Pancreas (tissue), 10 donors: ENCODE data around the gene CLASP1. TPM values are rescaled to one million over a fixed set of nuclear protein-coding genes. Genes with fewer than 3 reads are reported as not detected.

Source experiments
- ATAC-seq, 4 donors: fragments of 200-7000 bp; cut with Tn5 transposase; one replicate each; pipeline versions ENCODE4 v1.8.0 to v1.9.1; 2020; ENCODE audit warnings: mild to moderate bottlenecking in 4 of 4, moderate library complexity in 4 of 4
- DNase-seq, 6 donors: peaks; one replicate each; pipeline ENCODE4 v3.0.0-alpha.2; 2020
- FAIRE-seq: peaks from 2 replicates; lab custom pipeline; 2012; peaks lifted over from hg19 to GRCh38; lab: Jason Lieb, UNC
- H3K27ac ChIP-seq, 4 donors: fragments of 200-600 bp; sonication (generic); 1 replicate in 3 of 4; 2 replicates in 1 of 4; pipeline versions ENCODE4 v1.5.0 to v1.8.0; 2020
- H3K27me3 ChIP-seq, 4 donors: fragments of 200-600 bp; one replicate each; pipeline ENCODE4 v1.8.0; 2021
- H3K36me3 ChIP-seq, 3 donors: fragments of 200-600 bp; sonication (generic) in 1 of 3; one replicate each; pipeline versions ENCODE4 v1.5.0 to v1.8.0; 2020 to 2021
- H3K4me1 ChIP-seq, 3 donors: fragments of 200-600 bp; one replicate each; pipeline ENCODE4 v1.8.0; 2021
- H3K4me3 ChIP-seq, 4 donors: fragments of 200-600 bp; sonication (generic) in 2 of 4; one replicate each; pipeline versions ENCODE4 v1.5.0 to v1.8.0; 2020 to 2021
- H3K9me3 ChIP-seq, 4 donors: fragments of 200-600 bp; one replicate each; pipeline ENCODE4 v1.8.0; 2021
- WGBS, 2 donors: extraction: QIAGEN DNeasy Blood & Tissue Kit; methylation state at CpG; one replicate each; pipeline ENCODE4 v1.1.7; 2013; 5-methylcytosine and 5-hydroxymethylcytosine counted together
- intact Hi-C, 3 donors: fragments of 100-400 bp; cut with DNase I; formaldehyde crosslinking; loops; one replicate each; pipeline versions ENCODE4 v1.11.1 to v1.14.2; 2022
- polyA plus RNA-seq, 2 donors: library from polyadenylated mRNA; stranded (reverse); fragments of 200-250 nt; gene quantifications; one replicate each; pipeline ENCODE4 v1.2.3, GENCODE V29; 2013
- total RNA-seq, 6 donors: library from RNA; stranded (reverse); fragmentation: NEBNext Ultra II Directional in 4 of 6; extraction: Animal tissue kit (Norgen Biotek cat#: 25700) in 4 of 6; gene quantifications; one replicate each; pipeline versions ENCODE4 v1.2.1 to v1.2.4, GENCODE V29; 2021 to 2023
- TF ChIP-seq, protein P1 (sequence below), 4 donors: fragments of 200-600 bp; sonication (generic) in 3 of 4; IDR thresholded peaks; one replicate each; pipeline versions ENCODE4 v1.5.0 to v1.8.0; 2021; ENCODE audit warnings: antibody characterized with exemption in 4 of 4
- donor health status: healthy with polysubstance abuse.
- donor health status: DM: no; HTN: no; CAD: no; lungs with moderate emphysema.
- donor health status: DM: no; HTN: no; CAD: no.
- donor health status: control.
- donor health status: control.
- donor health status: Bipolar disorder and iron deficiency.
- donor health status: DM: yes; HTN: yes; CAD: no.
- donor health status: DM: no; HTN: no; CAD: no.
- donor health status: DM: no; HTN: no; CAD: no.
- donor health status: DM: yes; HTN: yes; CAD: no.

CLASP1 gene
- total and polyA plus RNA-seq, 8 donors, result 8.9 to 34.5 (median 21.3) TPM

DNA sequence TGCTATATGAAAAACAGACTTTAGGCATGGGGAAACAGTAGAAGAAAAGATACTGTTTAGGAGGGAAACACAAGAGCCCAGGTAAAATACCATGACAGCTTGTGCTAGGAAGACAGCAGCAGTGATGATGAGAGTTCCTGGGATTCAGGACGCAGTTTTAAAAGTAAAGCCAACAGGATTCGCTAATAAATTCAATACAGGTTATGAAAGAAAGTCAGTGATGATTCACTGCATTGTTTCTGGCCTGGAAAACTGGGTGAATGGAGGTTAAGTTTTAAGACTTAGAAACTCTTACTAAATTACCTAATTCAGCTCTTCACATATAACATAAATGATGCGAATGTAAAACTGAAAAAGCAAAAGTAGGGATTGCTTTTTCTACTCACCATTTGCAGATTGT lies 146.5 kb downstream of the CLASP1 start:
- intact Hi-C loops, result no loop called here
- no peak overlapping the region for H3K4me3 ChIP-seq
- TF ChIP-seq, protein P1, sequence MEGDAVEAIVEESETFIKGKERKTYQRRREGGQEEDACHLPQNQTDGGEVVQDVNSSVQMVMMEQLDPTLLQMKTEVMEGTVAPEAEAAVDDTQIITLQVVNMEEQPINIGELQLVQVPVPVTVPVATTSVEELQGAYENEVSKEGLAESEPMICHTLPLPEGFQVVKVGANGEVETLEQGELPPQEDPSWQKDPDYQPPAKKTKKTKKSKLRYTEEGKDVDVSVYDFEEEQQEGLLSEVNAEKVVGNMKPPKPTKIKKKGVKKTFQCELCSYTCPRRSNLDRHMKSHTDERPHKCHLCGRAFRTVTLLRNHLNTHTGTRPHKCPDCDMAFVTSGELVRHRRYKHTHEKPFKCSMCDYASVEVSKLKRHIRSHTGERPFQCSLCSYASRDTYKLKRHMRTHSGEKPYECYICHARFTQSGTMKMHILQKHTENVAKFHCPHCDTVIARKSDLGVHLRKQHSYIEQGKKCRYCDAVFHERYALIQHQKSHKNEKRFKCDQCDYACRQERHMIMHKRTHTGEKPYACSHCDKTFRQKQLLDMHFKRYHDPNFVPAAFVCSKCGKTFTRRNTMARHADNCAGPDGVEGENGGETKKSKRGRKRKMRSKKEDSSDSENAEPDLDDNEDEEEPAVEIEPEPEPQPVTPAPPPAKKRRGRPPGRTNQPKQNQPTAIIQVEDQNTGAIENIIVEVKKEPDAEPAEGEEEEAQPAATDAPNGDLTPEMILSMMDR (IDR thresholded peaks at IDR 0.05), result no peak
- no peaks in the 10 kb centered on the region for H3K4me1 ChIP-seq
- peaks cover 0 to 7% (median 3%) of the 10 kb centered on the region in 3 donors for H3K36me3 ChIP-seq
- no peak for DNase-seq
- H3K27me3 ChIP-seq, result no peaks in the 10 kb centered on the region
- 98% methylated on average over 3 of the region's 3 CpGs for WGBS, 2 donors
- no peaks in the 10 kb centered on the region for H3K9me3 ChIP-seq
- H3K27ac ChIP-seq, result no peak overlapping the region
- no peak for ATAC-seq
- FAIRE-seq, result no peak

DNA sequence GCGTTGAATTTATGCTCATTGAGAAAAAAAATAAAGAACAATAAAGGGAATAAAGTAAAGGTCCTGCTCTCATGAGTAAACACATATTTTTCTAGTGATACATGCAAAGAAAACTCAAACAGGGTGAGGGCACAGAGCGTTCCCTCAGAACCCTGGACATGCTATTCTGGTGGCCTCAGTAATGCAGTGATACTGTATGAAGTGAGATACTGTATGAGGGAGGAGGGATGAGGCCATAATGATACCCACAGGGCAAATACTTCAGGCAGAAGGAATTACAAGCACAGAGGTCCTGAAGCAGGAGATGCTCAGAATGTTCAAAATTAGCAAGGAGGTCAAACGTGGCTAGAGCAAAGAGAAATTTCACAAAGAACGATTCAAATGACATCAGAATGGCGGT lies 147.0 kb downstream of the CLASP1 start:
- intact Hi-C loops, result no loop called here
- TF ChIP-seq, protein P1 (IDR thresholded peaks at IDR 0.05), result no peak
- Histone ChIP-seq H3K4me1 (no peaks in the 10 kb centered on the region), H3K27me3 (no peaks in the 10 kb centered on the region), H3K9me3 (no peaks in the 10 kb centered on the region), H3K36me3 (peaks cover 0 to 7% (median 3%) of the 10 kb centered on the region in 3 donors), H3K27ac (no peak overlapping the region), H3K4me3 (no peak overlapping the region)
- DNase-seq (no peak), ATAC-seq (no peak), FAIRE-seq (no peak)
- 82 to 84% methylated on average over 5 of the region's 5 CpGs for WGBS, 2 donors

DNA sequence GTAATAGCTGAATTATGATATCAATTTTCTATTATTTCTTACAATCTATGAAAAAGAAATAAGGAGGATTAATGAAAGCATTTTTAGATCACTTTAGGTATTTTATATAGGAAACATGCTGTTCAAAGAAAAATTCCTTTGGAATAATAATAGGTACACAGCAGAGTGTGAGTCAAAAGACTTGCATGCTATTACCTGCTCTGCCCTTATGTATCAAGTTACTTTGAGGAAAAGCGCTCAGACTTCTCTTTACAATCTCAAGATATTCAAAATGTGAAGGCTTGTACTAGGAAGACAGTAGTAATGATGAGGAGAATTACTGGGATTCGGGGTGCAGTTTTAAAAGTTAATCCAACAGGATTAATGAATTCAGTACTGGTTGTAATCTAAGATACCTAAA lies 147.7 kb downstream of the CLASP1 start:
- intact Hi-C loops, result no loop called here
- DNase-seq (no peak), FAIRE-seq (no peak), ATAC-seq (no peak)
- Histone ChIP-seq H3K4me1 (no peaks in the 10 kb centered on the region), H3K27me3 (no peaks in the 10 kb centered on the region), H3K36me3 (peaks cover 0 to 7% (median 3%) of the 10 kb centered on the region in 3 donors), H3K9me3 (no peaks in the 10 kb centered on the region), H3K4me3 (no peak overlapping the region), H3K27ac (no peak overlapping the region)
- TF ChIP-seq, protein P1 (IDR thresholded peaks at IDR 0.05), result no peak
- WGBS, 2 donors, result 98 to 99% methylated on average over 2 of the region's 2 CpGs

GRCh38 chr2:121501031-121501430 lies 148.2 kb downstream of the CLASP1 start:
- FAIRE-seq (no peak), ATAC-seq (no peak), DNase-seq (no peak)
- intact Hi-C loops, result no loop called here
- Histone ChIP-seq H3K4me1 (no peaks in the 10 kb centered on the region), H3K4me3 (no peak overlapping the region), H3K36me3 (peaks cover 0 to 7% (median 3%) of the 10 kb centered on the region in 3 donors), H3K27me3 (no peaks in the 10 kb centered on the region), H3K9me3 (no peaks in the 10 kb centered on the region), H3K27ac (no peak overlapping the region)
- 88 to 94% methylated on average over 1 of the region's 1 CpG for WGBS, 2 donors
- TF ChIP-seq, protein P1 (IDR thresholded peaks at IDR 0.05), result no peak

- intact Hi-C loops, result no loop called here
- no peaks in the 10 kb centered on the region for H3K27me3 ChIP-seq
- H3K4me3 ChIP-seq, result no peak overlapping the region
- 97 to 100% methylated on average over 1 of the region's 1 CpG for WGBS, 2 donors
- H3K9me3 ChIP-seq, result no peaks in the 10 kb centered on the region
- no peak for ATAC-seq
- H3K27ac ChIP-seq, result no peak overlapping the region
- H3K36me3 ChIP-seq, result peaks cover 0 to 7% (median 3%) of the 10 kb centered on the region in 3 donors
- DNase-seq, result no peak
- FAIRE-seq, result no peak
- TF ChIP-seq, protein P1 (IDR thresholded peaks at IDR 0.05), result no peak
- H3K4me1 ChIP-seq, result no peaks in the 10 kb centered on the region
These were observed 150.5 kb downstream of the CLASP1 start for GRCh38 chr2:121498731-121499130.
